ENCODE data around the gene ENDOV. TPM values are rescaled to one million over a fixed set of nuclear protein-coding genes. Genes with fewer than 3 reads are reported as not detected.

Gene ENDOV
- total and polyA plus RNA-seq, 4 donors: 5.7 to 11.9 (median 8.3) TPM

DNA sequence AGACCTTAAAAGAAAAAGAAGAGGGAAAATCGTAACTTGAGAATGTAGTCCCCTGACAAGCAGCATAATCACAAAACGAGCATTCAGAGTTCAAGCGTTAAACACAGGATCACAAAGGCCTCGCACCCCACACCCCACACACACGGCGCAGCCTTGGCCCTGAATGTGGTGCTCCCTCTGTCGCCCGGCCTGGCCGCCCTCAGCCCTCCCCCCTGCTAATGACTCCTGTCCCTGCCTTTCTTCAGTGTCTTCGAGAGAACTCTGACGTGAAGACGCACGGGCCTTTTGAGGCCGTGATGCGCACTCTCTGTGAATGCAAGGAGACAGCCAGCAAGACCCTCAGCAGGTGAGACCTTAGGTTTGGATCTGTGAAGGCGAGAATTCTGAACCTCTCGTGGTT, 47.5 kb upstream of the ENDOV start:
- Histone ChIP-seq H3K27ac (ENCODE audit: low read depth in 1 of 2, low read length in 2 of 2) (no peak overlapping the region), H3K4me1 (ENCODE audit: control insufficient read depth in 4 of 4, insufficient read depth in 4 of 4, low read length in 3 of 4) (no peaks in the 10 kb centered on the region), H3K9me3 (ENCODE audit: control insufficient read depth in 4 of 4, low read length in 3 of 4) (no peaks in the 10 kb centered on the region), H3K27me3 (ENCODE audit: control insufficient read depth in 4 of 4, insufficient read depth in 4 of 4, low read length in 3 of 4) (no peaks in the 10 kb centered on the region), H3K36me3 (ENCODE audit: control insufficient read depth in 4 of 4, insufficient read depth in 3 of 4, low read depth in 1 of 4, low read length in 3 of 4) (peaks cover 17 to 88% (median 77%) of the 10 kb centered on the region in 4 donors), H3K4me3 (ENCODE audit: low read depth in 1 of 3, low read length in 3 of 3) (no peak overlapping the region), H3K9ac (ENCODE audit: low read depth in 1 of 2, low read length in 2 of 2) (no peak overlapping the region)
- no peak for DNase-seq (ENCODE audit: low spot score)
- 94% methylated on average over 17 of the region's 17 CpGs for WGBS
- TF ChIP-seq, protein P1, sequence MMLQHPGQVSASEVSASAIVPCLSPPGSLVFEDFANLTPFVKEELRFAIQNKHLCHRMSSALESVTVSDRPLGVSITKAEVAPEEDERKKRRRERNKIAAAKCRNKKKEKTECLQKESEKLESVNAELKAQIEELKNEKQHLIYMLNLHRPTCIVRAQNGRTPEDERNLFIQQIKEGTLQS (IDR thresholded peaks at IDR 0.05): no peak
- TF ChIP-seq YY1 (IDR thresholded peaks at IDR 0.05) (no peak), NR2F2 (IDR thresholded peaks at IDR 0.05) (no peak), HNF4G (IDR thresholded peaks at IDR 0.05) (no peak), GABPA (IDR thresholded peaks at IDR 0.05 in 1 of 2, conservative IDR thresholded peaks at IDR 0.05 in 1 of 2) (no peak), RXRA (IDR thresholded peaks at IDR 0.05) (no peak), HNF4A (conservative IDR thresholded peaks at IDR 0.05) (no peak), TAF1 (conservative IDR thresholded peaks at IDR 0.05) (no peak), RAD21 (IDR thresholded peaks at IDR 0.05) (no peak), JUND (IDR thresholded peaks at IDR 0.05) (no peak), FOXA2 (IDR thresholded peaks at IDR 0.05) (no peak), SP1 (IDR thresholded peaks at IDR 0.05) (no peak), FOXA1 (IDR thresholded peaks at IDR 0.05) (no peak)
- TF ChIP-seq, protein P2, sequence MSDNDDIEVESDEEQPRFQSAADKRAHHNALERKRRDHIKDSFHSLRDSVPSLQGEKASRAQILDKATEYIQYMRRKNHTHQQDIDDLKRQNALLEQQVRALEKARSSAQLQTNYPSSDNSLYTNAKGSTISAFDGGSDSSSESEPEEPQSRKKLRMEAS (IDR thresholded peaks at IDR 0.05): no peak
- TF ChIP-seq, protein P3, sequence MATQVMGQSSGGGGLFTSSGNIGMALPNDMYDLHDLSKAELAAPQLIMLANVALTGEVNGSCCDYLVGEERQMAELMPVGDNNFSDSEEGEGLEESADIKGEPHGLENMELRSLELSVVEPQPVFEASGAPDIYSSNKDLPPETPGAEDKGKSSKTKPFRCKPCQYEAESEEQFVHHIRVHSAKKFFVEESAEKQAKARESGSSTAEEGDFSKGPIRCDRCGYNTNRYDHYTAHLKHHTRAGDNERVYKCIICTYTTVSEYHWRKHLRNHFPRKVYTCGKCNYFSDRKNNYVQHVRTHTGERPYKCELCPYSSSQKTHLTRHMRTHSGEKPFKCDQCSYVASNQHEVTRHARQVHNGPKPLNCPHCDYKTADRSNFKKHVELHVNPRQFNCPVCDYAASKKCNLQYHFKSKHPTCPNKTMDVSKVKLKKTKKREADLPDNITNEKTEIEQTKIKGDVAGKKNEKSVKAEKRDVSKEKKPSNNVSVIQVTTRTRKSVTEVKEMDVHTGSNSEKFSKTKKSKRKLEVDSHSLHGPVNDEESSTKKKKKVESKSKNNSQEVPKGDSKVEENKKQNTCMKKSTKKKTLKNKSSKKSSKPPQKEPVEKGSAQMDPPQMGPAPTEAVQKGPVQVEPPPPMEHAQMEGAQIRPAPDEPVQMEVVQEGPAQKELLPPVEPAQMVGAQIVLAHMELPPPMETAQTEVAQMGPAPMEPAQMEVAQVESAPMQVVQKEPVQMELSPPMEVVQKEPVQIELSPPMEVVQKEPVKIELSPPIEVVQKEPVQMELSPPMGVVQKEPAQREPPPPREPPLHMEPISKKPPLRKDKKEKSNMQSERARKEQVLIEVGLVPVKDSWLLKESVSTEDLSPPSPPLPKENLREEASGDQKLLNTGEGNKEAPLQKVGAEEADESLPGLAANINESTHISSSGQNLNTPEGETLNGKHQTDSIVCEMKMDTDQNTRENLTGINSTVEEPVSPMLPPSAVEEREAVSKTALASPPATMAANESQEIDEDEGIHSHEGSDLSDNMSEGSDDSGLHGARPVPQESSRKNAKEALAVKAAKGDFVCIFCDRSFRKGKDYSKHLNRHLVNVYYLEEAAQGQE (IDR thresholded peaks at IDR 0.05): no peak
- TF ChIP-seq, protein P4, sequence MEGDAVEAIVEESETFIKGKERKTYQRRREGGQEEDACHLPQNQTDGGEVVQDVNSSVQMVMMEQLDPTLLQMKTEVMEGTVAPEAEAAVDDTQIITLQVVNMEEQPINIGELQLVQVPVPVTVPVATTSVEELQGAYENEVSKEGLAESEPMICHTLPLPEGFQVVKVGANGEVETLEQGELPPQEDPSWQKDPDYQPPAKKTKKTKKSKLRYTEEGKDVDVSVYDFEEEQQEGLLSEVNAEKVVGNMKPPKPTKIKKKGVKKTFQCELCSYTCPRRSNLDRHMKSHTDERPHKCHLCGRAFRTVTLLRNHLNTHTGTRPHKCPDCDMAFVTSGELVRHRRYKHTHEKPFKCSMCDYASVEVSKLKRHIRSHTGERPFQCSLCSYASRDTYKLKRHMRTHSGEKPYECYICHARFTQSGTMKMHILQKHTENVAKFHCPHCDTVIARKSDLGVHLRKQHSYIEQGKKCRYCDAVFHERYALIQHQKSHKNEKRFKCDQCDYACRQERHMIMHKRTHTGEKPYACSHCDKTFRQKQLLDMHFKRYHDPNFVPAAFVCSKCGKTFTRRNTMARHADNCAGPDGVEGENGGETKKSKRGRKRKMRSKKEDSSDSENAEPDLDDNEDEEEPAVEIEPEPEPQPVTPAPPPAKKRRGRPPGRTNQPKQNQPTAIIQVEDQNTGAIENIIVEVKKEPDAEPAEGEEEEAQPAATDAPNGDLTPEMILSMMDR (IDR thresholded peaks at IDR 0.05; ENCODE audit: low read depth, low read length, missing input control): no peak

DNA sequence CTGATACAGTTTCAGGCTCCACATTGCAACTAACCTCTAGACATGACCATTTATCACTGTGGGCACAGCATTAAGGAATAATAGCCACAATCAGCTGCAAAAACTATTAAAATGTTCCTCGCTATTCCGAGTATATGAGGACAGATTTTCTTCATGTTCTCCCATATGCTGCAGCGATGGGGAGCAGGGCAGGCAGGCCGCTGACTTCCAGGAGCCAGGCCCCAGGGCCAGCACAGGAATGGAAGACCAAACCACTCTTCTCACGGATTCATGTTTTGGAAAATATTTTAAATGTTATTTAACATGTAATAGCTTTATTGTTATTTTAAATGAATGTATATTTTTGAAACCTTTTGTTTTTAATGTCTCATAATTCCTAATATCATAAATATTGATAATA, 43.8 kb upstream of the ENDOV start:
- Histone ChIP-seq H3K36me3 (ENCODE audit: control insufficient read depth in 4 of 4, insufficient read depth in 3 of 4, low read depth in 1 of 4, low read length in 3 of 4) (peaks cover 25 to 89% (median 77%) of the 10 kb centered on the region in 4 donors), H3K27ac (ENCODE audit: low read depth in 1 of 2, low read length in 2 of 2) (no peak overlapping the region), H3K4me1 (ENCODE audit: control insufficient read depth in 4 of 4, insufficient read depth in 4 of 4, low read length in 3 of 4) (no peaks in the 10 kb centered on the region), H3K9me3 (ENCODE audit: control insufficient read depth in 4 of 4, low read length in 3 of 4) (no peaks in the 10 kb centered on the region), H3K9ac (ENCODE audit: low read depth in 1 of 2, low read length in 2 of 2) (no peak overlapping the region), H3K27me3 (ENCODE audit: control insufficient read depth in 4 of 4, insufficient read depth in 4 of 4, low read length in 3 of 4) (no peaks in the 10 kb centered on the region), H3K4me3 (ENCODE audit: low read depth in 1 of 3, low read length in 3 of 3) (no peak overlapping the region)
- 97% methylated on average over 5 of the region's 5 CpGs for WGBS
- no peak for TF ChIP-seq RAD21 (IDR thresholded peaks at IDR 0.05)
- DNase-seq (ENCODE audit: low spot score): no peak

Data from liver (tissue), 9 donors.